HCT116 (cell line): ENCODE results near the gene LCP1. TPM values are rescaled to one million over a fixed set of nuclear protein-coding genes. Genes with fewer than 3 reads are reported as not detected.

Source experiments
- ATAC-seq: fragments of 200-7000 bp; cut with Tn5 transposase; 2 replicates; pipeline ENCODE4 v1.9.1; 2020; ENCODE audit warnings: mild to moderate bottlenecking, moderate library complexity
- BruUV-seq: library from RNA; stranded (reverse); fragments of 400-500 nt; replicated peaks from 2 replicates; lab custom pipeline; 2021; lab: Mats Ljungman, UMichigan
- CTCF ChIA-PET: fragments of 300-600 bp; sonication (Branson Sonifier 250); formaldehyde crosslinking; loops from one replicate; lab custom pipeline; 2021; ENCODE audit warnings: antibody characterized with exemption; lab: Charles Lee
- POLR2A ChIA-PET: fragments of 300-600, 350-600 bp; sonication (Branson Sonifier 250); formaldehyde crosslinking; loops from one replicate; lab custom pipeline; 2021; ENCODE audit warnings: antibody characterized with exemption; lab: Charles Lee
- RAD21 ChIA-PET, 2 experiments: fragments of 300-600 bp; sonication (Branson Sonifier 250); formaldehyde crosslinking; loops; one replicate each; lab custom pipeline; 2023; ENCODE audit warnings: low total read pairs in 2 of 2; ENCODE audit not compliant: uncharacterized antibody in 2 of 2, unreplicated experiment in 2 of 2, low non-redundant PET in 1 of 2; lab: Charles Lee
- DNase-seq: peaks from one replicate; pipeline ENCODE4 v3.0.0-alpha.2; 2010; ENCODE audit warnings: low read depth, low spot score
- H2AFZ ChIP-seq: fragments of 200-600 bp; shearing (Covaris generic), sonication (generic); 2 replicates; pipeline ENCODE4 v1.6.1; 2017; ENCODE audit warnings: low read depth, mixed run types, mixed read lengths, antibody characterized with exemption, low read length; ENCODE audit not compliant: poor library complexity, severe bottlenecking
- H3K27ac ChIP-seq: 2 replicates; pipeline ENCODE4 v1.5.1; 2012; ENCODE audit warnings: low read depth, low read length
- H3K27me3 ChIP-seq: fragments of 200-600 bp; sonication (generic); 2 replicates; pipeline ENCODE4 v1.6.1; 2016; ENCODE audit warnings: mixed run types, low read length, mixed read lengths; ENCODE audit not compliant: insufficient read depth
- H3K36me3 ChIP-seq, 2 experiments: fragments of 200-500 bp in 1 of 2; fragments of 200-600 bp in 1 of 2; sonication (Bioruptor generic) in 1 of 2; sonication (generic) in 1 of 2; 2 replicates each; pipeline versions ENCODE4 v1.5.1 to v1.6.1; 2014 to 2016; ENCODE audit warnings: low read length in 2 of 2, inconsistent platforms in 1 of 2, mixed read lengths in 1 of 2, mixed run types in 1 of 2; ENCODE audit not compliant: insufficient read depth in 2 of 2, control insufficient read depth in 1 of 2
- H3K4me1 ChIP-seq, 2 experiments: fragments of 200-600 bp in 1 of 2; sonication (generic) in 1 of 2; 2 replicates each; pipeline versions ENCODE4 v1.5.1 to v1.6.1; 2012 to 2017; ENCODE audit warnings: low read length in 2 of 2, inconsistent platforms in 1 of 2, mild to moderate bottlenecking in 1 of 2, mixed read lengths in 1 of 2, mixed run types in 1 of 2, moderate library complexity in 1 of 2; ENCODE audit not compliant: insufficient read depth in 2 of 2, control insufficient read depth in 1 of 2
- H3K4me2 ChIP-seq: fragments of 200-600 bp; sonication (generic); 2 replicates; pipeline ENCODE4 v1.6.1; 2017; ENCODE audit warnings: mixed run types, low read length, mixed read lengths
- H3K4me3 ChIP-seq, 2 experiments: fragments of 200-600 bp in 1 of 2; sonication (generic) in 1 of 2; replicated peaks in 1 of 2; 2 replicates each; pipeline ENCODE4 v1.5.1; 2011 to 2016; ENCODE audit warnings: low read length in 2 of 2, control low read depth in 1 of 2, low read depth in 1 of 2, mild to moderate bottlenecking in 1 of 2, mixed read lengths in 1 of 2, mixed run types in 1 of 2
- H3K79me2 ChIP-seq: fragments of 200-600 bp; sonication (generic); 2 replicates; pipeline ENCODE4 v1.6.1; 2017; ENCODE audit warnings: mild to moderate bottlenecking, mixed run types, low read length, moderate library complexity, mixed read lengths; ENCODE audit not compliant: insufficient read depth
- H3K9ac ChIP-seq: fragments of 200-600 bp; sonication (generic); 2 replicates; pipeline ENCODE4 v1.6.1; 2016; ENCODE audit warnings: low read length, mixed read lengths
- H3K9me2 ChIP-seq: fragments of 200-600 bp; sonication (generic), shearing (Covaris generic); 2 replicates; pipeline ENCODE4 v1.6.1; 2017; ENCODE audit warnings: mixed run types, mild to moderate bottlenecking, moderate library complexity; ENCODE audit not compliant: insufficient read depth
- H3K9me3 ChIP-seq, 2 experiments: fragments of 200-500 bp in 1 of 2; fragments of 200-600 bp in 1 of 2; sonication (Bioruptor generic) in 1 of 2; sonication (generic) in 1 of 2; 2 replicates each; pipeline ENCODE4 v1.6.1; 2014 to 2017; ENCODE audit warnings: low read length in 2 of 2, mixed read lengths in 2 of 2, inconsistent platforms in 1 of 2, low read depth in 1 of 2, mild to moderate bottlenecking in 1 of 2, mixed run types in 1 of 2, moderate library complexity in 1 of 2; ENCODE audit not compliant: control insufficient read depth in 1 of 2, insufficient read depth in 1 of 2
- H4K20me1 ChIP-seq: fragments of 200-600 bp; sonication (generic), shearing (Covaris generic); 2 replicates; pipeline ENCODE4 v1.6.1; 2017; ENCODE audit warnings: mixed run types, mild to moderate bottlenecking, moderate library complexity; ENCODE audit not compliant: insufficient read depth
- CBX3 ChIP-seq: IDR thresholded peaks from 2 replicates; pipeline ENCODE4 v1.6.1; 2012; ENCODE audit warnings: low read depth
- CEBPB ChIP-seq: IDR thresholded peaks from 2 replicates; pipeline ENCODE4 v1.6.1; 2012; ENCODE audit warnings: low read depth
- CTCF ChIP-seq, 3 experiments: fragments of 200-600 bp in 1 of 3; sonication (generic) in 1 of 3; IDR thresholded peaks in 2 of 3; conservative IDR thresholded peaks in 1 of 3; 2 replicates each; pipeline ENCODE4 v1.5.1; 2012 to 2017; ENCODE audit warnings: low read depth in 2 of 3, low read length in 2 of 3, antibody characterized with exemption in 1 of 3, borderline replicate concordance in 1 of 3, control low read depth in 1 of 3, mild to moderate bottlenecking in 1 of 3, mixed read lengths in 1 of 3, mixed run types in 1 of 3, moderate library complexity in 1 of 3; ENCODE audit not compliant: insufficient read depth in 1 of 3
- EZH2 ChIP-seq: fragments of 200-600 bp; sonication (generic); IDR thresholded peaks from 2 replicates; pipeline ENCODE4 v1.6.1; 2017; ENCODE audit warnings: antibody characterized with exemption, mixed run types
- EZH2phosphoT487 ChIP-seq: fragments of 200-600 bp; IDR thresholded peaks from 2 replicates; pipeline ENCODE4 v1.6.1; 2018; ENCODE audit warnings: antibody characterized with exemption, borderline replicate concordance
- JUND ChIP-seq: IDR thresholded peaks from 2 replicates; pipeline ENCODE4 v1.6.1; 2012
- POLR2A ChIP-seq: IDR thresholded peaks from 2 replicates; pipeline ENCODE4 v1.7.0; 2011; ENCODE audit warnings: borderline replicate concordance; ENCODE audit not compliant: insufficient read depth, insufficient read length; ENCODE audit errors: extremely low read depth
- RAD21 ChIP-seq: IDR thresholded peaks from 2 replicates; pipeline ENCODE4 v1.6.1; 2012; ENCODE audit warnings: low read depth, mild to moderate bottlenecking
- SIN3A ChIP-seq: IDR thresholded peaks from 2 replicates; pipeline ENCODE4 v1.6.1; 2012; ENCODE audit warnings: low read depth
- SP1 ChIP-seq: IDR thresholded peaks from 2 replicates; pipeline ENCODE4 v1.6.1; 2012; ENCODE audit warnings: low read depth
- SRF ChIP-seq: IDR thresholded peaks from 2 replicates; pipeline ENCODE4 v1.6.1; 2012; ENCODE audit warnings: low read depth
- TCF7L2 ChIP-seq: IDR thresholded peaks from 2 replicates; pipeline ENCODE4 v1.7.0; 2011; ENCODE audit warnings: borderline replicate concordance, inconsistent platforms; ENCODE audit not compliant: insufficient read depth, insufficient read length; ENCODE audit errors: extremely low read depth
- ZBTB33 ChIP-seq: IDR thresholded peaks from 2 replicates; pipeline ENCODE4 v1.6.1; 2011; ENCODE audit warnings: mild to moderate bottlenecking, low read length, moderate library complexity; ENCODE audit not compliant: insufficient replicate concordance; ENCODE audit errors: extremely low read depth
- intact Hi-C: fragments of 100-400 bp; cut with micrococcal nuclease; formaldehyde crosslinking; loops from 2 replicates; pipeline ENCODE4 v1.10.0; 2022
- total RNA-seq: library from RNA; stranded (reverse); gene quantifications from one replicate; pipeline ENCODE4 v1.2.1, GENCODE V29; 2021; ENCODE audit not compliant: unreplicated experiment
- TF ChIP-seq, protein P1 (sequence below): IDR thresholded peaks from 2 replicates; pipeline ENCODE4 v1.6.1; 2012
- TF ChIP-seq, protein P2 (sequence below): IDR thresholded peaks from 2 replicates; pipeline ENCODE4 v1.6.1; 2012; ENCODE audit warnings: low read depth

The LCP1 gene
- total RNA-seq, 1 experiment from 2014 or later: 2.2 TPM

- Histone ChIP-seq H3K27me3 (no peaks in the 10 kb centered on the region), H3K27ac (no peak overlapping the region), H3K9ac (no peak overlapping the region), H3K4me1 (no peaks in the 10 kb centered on the region), H4K20me1 (no peaks in the 10 kb centered on the region), H3K36me3 (no peaks in the 10 kb centered on the region), H3K9me3 (no peaks in the 10 kb centered on the region), H2AFZ (no peak overlapping the region), H3K4me2 (no peak overlapping the region), H3K9me2 (no peaks in the 10 kb centered on the region), H3K79me2 (no peaks in the 10 kb centered on the region), H3K4me3 (no peak overlapping the region)
- intact Hi-C loops: no loop called here
- BruUV-seq: no TSS peak
- ATAC-seq: no peak
- ChIA-PET RAD21 (no interaction called here), CTCF (no interaction called here), POLR2A (no interaction called here)
- no peak for DNase-seq
- TF ChIP-seq SIN3A (no peak), CEBPB (no peak), RAD21 (no peak), CTCF (IDR thresholded peaks at IDR 0.05 in 2 of 3, conservative IDR thresholded peaks at IDR 0.05 in 1 of 3; ENCODE audit: borderline replicate concordance in 1 of 3, insufficient read depth in 1 of 3, low read depth in 2 of 3, low read length in 2 of 3) (no peak), JUND (no peak), EZH2 (no peak), ZBTB33 (no peak), CBX3 (no peak), EZH2phosphoT487 (no peak), TCF7L2 (no peak), POLR2A (no peak), SRF (no peak), SP1 (no peak)
- TF ChIP-seq, protein P1, sequence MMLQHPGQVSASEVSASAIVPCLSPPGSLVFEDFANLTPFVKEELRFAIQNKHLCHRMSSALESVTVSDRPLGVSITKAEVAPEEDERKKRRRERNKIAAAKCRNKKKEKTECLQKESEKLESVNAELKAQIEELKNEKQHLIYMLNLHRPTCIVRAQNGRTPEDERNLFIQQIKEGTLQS: no peak
- TF ChIP-seq, protein P2, sequence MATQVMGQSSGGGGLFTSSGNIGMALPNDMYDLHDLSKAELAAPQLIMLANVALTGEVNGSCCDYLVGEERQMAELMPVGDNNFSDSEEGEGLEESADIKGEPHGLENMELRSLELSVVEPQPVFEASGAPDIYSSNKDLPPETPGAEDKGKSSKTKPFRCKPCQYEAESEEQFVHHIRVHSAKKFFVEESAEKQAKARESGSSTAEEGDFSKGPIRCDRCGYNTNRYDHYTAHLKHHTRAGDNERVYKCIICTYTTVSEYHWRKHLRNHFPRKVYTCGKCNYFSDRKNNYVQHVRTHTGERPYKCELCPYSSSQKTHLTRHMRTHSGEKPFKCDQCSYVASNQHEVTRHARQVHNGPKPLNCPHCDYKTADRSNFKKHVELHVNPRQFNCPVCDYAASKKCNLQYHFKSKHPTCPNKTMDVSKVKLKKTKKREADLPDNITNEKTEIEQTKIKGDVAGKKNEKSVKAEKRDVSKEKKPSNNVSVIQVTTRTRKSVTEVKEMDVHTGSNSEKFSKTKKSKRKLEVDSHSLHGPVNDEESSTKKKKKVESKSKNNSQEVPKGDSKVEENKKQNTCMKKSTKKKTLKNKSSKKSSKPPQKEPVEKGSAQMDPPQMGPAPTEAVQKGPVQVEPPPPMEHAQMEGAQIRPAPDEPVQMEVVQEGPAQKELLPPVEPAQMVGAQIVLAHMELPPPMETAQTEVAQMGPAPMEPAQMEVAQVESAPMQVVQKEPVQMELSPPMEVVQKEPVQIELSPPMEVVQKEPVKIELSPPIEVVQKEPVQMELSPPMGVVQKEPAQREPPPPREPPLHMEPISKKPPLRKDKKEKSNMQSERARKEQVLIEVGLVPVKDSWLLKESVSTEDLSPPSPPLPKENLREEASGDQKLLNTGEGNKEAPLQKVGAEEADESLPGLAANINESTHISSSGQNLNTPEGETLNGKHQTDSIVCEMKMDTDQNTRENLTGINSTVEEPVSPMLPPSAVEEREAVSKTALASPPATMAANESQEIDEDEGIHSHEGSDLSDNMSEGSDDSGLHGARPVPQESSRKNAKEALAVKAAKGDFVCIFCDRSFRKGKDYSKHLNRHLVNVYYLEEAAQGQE: no peak
Measured at GRCh38 chr13:46086985-46087384, 95.0 kb downstream of the LCP1 start.
